SH-SY5Y (cell line): ENCODE results near the gene TRAIP.

Experiments
- GATA2 ChIP-seq: IDR thresholded peaks from 2 replicates; pipeline ENCODE4 v1.6.1; 2011; ENCODE audit warnings: mild to moderate bottlenecking, low read depth, low read length
- GATA3 ChIP-seq: IDR thresholded peaks from 2 replicates; pipeline ENCODE4 v1.6.1; 2011; ENCODE audit warnings: low read depth, mild to moderate bottlenecking, low read length, moderate library complexity

Gene TRAIP

GRCh38 chr3:49882166-49882565 is 25.8 kb upstream of the TRAIP start:
- TF ChIP-seq GATA2 = no peak

- TF ChIP-seq GATA3 = no peak
- no peak for TF ChIP-seq GATA2
Measured at GRCh38 chr3:49880581-49881315, 24.4 kb upstream of the TRAIP start.

- no peak for TF ChIP-seq GATA3
Measured at GRCh38 chr3:49879721-49880120, 23.4 kb upstream of the TRAIP start.

DNA sequence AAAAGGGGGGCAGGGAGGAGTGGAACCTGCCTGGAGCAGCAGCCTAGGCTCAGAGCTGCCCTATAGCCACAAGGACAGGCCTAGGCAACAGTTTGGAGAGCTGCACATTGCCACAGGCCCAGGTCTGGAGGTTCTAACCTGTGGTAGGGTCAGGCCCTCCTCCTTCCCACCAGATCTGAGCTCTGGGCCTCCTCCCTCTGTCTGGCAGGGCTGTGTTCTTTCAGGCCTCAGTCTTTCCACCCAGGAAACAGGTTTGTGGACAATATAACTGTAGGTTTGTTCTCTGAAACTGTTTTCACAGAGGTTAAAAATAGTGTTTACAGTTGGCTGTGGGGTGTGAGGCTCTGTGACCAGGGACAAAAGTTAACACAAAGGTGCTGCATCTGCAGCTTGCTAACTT is 22.3 kb upstream of the TRAIP start:
- no peak for TF ChIP-seq GATA3

- TF ChIP-seq GATA2 (no peak), GATA3 (no peak)
Measured at GRCh38 chr3:49877716-49878115, 21.4 kb upstream of the TRAIP start.

- no peak for TF ChIP-seq GATA3
- TF ChIP-seq GATA2 = no peak
Measured at GRCh38 chr3:49876567-49876966, 20.2 kb upstream of the TRAIP start.

DNA sequence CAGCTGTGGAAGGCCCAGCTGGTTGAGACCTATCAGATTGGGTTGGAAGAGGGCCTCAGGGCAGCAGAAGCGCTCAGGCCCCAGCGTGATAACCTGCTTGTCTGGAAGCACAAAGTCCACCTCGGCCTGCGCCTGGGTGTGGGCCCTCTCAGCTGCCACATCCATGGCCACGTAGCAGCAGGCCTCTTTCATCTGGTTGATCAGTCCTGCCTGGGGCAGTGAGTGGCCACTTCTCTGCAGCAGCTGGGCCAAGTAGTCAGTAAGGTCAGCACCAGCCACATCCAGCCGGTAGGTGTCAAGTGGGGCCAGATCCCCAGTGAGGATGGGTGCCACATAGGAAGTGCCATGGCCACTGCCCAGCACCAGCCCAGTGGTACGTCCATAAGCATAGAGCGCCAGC is 17.3 kb upstream of the TRAIP start:
- TF ChIP-seq GATA3 (no peak), GATA2 (peak; percentile 68)

DNA sequence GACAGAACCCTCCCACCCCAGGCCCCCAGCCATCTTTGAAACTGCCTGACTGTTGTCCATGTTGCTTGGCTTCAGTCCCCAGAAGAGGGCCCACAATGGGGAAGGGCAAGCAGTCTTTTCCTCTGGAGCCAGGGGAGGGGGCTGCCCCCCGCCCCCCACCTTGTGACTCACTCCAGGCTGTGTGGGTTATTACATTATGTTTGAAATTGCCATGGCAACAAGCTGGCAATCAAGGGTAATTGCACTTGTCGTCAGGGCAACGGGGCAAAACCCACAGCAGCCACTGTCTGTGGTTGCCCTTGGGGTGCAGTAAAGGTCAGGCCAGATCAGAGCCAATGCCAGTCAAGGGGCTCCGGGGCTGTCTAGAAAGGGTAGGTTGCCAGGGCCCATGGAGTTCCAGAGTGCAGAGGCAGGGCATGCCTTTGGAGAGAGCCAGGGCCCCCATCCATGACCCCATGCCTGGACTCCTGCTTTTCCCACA is 16.5 kb upstream of the TRAIP start:
- no peak for TF ChIP-seq GATA3
- no peak for TF ChIP-seq GATA2

DNA sequence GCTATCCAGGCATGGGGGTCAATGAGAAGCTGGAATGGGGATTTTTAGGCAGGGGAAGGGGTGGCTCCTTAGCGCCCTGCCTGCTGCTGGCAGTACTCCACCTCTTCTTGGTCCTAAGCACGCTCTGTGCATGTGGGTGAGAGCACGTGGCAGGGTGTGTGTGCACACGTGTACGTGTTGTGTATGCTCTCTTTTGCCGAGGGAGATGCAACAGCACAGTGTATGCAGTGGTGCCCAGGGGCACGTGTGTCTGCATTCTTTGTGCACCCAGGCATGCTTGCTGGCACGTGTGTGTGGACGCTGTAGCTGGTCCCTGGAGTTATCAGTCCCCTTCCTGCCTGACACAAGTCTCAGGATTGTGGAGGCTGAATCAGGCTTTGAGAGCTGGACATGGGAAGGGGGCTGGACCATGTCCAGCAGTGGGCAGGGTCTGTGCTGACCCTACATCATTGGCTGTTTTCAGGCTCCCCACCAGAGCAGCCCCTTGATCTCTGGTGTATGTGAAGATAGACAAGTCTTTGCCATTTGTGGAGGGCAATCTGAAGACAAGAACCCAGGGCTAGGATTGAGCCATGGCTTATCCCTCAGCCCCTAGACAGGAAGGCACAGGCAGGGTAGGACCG is 15.3 kb upstream of the TRAIP start:
- no peak for TF ChIP-seq GATA3
- TF ChIP-seq GATA2 = no peak

DNA sequence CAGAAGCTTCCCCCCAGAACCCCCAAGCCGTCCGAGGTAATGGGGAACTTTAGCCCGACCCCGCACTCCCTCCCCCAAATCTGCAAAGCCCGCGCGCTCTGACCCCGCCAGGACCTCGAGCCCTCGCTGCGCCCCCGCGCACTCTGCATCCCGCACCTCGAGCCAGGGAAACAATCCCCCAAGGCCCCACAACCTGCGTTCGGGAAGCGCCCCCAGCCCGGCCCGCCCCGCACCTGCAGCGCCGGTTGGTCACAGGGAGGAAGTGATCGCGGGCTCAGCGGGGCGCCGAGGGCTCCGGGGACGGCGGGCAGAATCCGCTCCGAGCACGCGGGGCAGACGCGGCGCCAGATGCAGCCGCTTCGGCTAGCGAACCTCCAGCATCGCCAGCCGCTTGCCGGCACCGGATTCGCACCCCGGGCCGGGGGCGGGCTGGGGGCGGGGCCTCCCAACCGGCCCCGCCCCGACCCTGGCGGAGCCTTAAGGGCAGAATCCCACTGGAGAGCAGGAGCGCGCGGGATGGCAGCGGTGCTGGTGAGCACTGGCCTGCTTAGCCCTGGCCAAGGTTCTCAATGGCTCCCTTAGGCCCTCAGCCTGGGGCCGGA is 13.3 kb upstream of the TRAIP start, which contains the start of gene CAMKV:
CAMKV (minus strand) TSS at position 382 of the 602 bp plus-strand sequence. CDS start 7,518 bp downstream, outside the sequence.
- no peak for TF ChIP-seq GATA2
- TF ChIP-seq GATA3 = no peak

DNA sequence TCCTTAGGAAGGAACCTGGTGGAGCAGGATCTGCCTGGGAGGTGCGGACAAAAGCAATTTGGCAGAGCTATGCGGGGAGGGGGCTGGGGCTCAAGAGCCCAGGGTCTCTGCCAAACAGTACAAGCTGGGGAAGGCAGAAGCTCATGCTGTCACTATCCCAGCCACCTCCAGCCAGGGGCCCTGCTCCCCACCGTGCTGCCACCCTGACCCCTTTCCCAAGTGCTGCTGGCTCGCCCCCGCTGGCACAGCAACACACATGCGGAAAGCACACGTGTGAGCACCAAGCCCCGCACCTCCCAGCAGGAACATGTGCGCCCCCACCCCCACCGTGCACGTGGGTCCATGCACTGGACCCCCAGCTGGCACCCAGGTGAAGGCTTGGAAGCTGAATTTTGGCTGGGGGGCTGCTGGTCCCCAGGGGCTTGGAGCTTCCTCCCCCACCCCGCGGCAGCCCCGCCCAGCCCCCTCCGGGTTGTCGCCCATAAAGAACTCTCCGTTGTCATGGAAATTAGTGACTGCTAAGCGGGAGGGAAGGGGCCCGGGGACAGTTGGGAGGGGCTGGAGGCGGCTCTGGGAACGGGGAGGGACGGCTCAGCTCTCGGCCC is 12.6 kb upstream of the TRAIP start:
- TF ChIP-seq GATA3 = no peak
- no peak for TF ChIP-seq GATA2

DNA sequence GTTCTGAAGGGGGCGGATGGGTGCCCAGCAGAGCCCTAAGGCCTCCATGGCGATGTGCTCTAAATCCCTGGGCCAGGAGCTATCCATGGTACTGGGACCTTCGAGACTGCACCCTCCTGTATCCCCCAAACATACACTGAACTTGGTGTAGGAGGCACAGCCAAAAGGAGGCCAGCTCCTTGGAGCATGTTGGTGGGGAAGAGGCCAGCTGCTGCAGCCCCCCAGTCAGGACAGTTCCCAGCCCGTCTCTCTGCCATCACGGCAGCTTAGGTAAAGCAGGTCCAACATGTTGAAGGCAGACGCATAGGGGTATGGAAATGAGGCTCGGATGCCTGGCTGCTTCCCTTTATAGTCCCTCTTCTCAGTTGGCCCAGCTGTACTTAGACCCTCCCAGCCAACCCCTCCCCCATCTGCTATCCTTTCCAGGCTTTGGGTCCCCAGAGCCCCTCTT is 11.5 kb upstream of the TRAIP start:
- TF ChIP-seq GATA3 (no peak), GATA2 (no peak)

- no peak for TF ChIP-seq GATA2
Measured at GRCh38 chr3:49867400-49867799, 11.0 kb upstream of the TRAIP start.

- TF ChIP-seq GATA2 = no peak
- no peak for TF ChIP-seq GATA3
Measured at GRCh38 chr3:49865198-49865784, 8.9 kb upstream of the TRAIP start.

DNA sequence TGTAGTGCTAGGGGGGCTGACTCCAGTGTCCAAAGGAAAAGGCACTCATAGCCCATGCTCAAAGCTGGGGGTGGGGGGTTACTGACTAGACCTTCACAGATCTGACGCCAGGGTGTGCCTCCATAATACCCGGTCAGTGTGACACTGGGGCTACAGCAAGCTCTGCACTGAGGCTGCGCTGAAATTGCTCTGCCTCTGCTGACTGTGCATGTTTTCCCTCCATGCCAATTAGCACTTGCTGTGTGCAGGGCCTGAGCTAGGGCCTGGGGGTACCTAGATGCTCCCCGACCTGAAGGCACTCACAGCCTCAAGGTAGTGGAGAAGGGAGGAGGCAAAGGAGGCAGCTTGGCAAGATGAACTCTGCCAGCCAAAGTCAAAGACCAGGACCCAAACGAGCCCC is 8.1 kb upstream of the TRAIP start:
- TF ChIP-seq GATA2 (no peak), GATA3 (no peak)
